Hepatocyte (in vitro differentiated cells): ENCODE data around the gene SNX32.

Source experiments
- EZH2phosphoT487 ChIP-seq: fragments of 200-600 bp; sonication (generic); IDR thresholded peaks from one replicate; pipeline ENCODE4 v1.6.1; 2018; ENCODE audit warnings: antibody characterized with exemption, mild to moderate bottlenecking, low read depth, moderate library complexity; ENCODE audit not compliant: unreplicated experiment, severe bottlenecking
- TF ChIP-seq, protein P1 (sequence below): fragments of 200-600 bp; sonication (generic); IDR thresholded peaks from 2 replicates; pipeline ENCODE4 v1.5.1; 2016; ENCODE audit warnings: antibody characterized with exemption, mild to moderate bottlenecking; ENCODE audit not compliant: poor library complexity

DNA sequence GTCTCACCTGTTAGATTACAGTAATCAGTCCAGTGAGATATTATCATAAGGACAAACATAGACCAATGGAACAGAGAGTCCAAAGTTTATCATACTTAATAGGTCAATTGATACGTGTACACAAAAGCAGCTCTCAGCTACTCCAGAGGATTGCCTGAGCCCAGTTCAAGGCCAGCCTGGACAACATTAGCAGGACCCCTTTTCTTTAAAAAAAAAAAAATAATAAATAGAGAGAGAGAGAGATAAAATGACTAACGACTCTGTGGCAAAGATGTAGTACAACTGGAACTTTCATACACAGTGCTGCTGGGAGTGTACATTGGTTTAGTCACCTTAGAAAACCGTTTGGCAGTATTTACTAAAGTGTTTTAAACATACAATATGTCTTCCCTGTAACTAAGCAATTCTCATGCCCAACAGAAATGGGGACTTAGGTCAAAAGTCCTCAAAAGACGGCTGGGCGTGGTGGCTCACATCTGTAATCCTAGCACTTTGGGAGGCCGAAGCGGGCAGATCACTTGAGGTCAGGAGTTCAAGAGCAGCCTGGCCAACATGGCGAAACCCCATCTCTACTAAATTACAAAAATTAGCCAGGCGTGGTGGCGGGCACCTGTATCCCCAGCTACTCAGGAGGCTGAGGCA, 10.6 kb downstream of the SNX32 start:
- TF ChIP-seq, protein P1, sequence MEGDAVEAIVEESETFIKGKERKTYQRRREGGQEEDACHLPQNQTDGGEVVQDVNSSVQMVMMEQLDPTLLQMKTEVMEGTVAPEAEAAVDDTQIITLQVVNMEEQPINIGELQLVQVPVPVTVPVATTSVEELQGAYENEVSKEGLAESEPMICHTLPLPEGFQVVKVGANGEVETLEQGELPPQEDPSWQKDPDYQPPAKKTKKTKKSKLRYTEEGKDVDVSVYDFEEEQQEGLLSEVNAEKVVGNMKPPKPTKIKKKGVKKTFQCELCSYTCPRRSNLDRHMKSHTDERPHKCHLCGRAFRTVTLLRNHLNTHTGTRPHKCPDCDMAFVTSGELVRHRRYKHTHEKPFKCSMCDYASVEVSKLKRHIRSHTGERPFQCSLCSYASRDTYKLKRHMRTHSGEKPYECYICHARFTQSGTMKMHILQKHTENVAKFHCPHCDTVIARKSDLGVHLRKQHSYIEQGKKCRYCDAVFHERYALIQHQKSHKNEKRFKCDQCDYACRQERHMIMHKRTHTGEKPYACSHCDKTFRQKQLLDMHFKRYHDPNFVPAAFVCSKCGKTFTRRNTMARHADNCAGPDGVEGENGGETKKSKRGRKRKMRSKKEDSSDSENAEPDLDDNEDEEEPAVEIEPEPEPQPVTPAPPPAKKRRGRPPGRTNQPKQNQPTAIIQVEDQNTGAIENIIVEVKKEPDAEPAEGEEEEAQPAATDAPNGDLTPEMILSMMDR, result no peak
- TF ChIP-seq EZH2phosphoT487, result no peak
